ENCODE results near the gene HSPA8.
"Not testable (repeated sequence)": the region's sequence is repeated elsewhere in the genome, so short reads cannot be mapped to it uniquely, and the experiment has no call there.

The HSPA8 gene

DNA sequence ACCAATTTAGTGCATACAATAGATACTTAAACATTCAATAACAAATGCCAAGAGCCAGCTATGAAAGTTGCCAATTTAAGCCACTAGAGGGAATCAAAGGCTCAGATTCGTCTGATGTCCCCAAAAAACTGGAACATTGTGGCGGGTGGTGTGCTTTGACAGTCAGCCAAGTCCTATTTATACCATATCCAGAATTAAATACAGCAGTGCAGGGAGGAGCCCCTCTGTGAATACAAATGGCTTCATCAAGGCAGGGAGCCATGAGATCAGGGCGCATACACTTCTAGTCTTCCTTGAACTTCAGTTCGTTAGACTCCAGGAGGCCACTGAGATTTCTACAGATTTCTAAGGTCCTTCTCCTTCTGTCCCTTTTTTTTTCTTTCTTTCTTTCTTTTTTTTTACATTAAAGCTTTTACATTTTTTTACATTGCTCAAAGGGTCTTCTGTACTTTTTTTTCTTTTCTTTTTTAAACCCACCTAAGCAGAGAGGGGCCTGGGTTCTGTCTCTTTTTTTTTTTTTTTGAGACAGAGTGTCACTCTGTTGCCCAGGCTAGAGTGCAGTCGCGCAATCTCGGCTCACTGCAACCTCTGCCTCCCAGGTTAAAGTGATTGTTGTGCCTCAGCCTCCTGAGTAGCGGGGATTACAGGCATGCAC lies 41.5 kb upstream of the HSPA8 start:
- H3K27me3 ChIP-seq = no peaks in the 10 kb centered on the region
- H3K36me3 ChIP-seq = no peaks in the 10 kb centered on the region
- no peak overlapping the region for H3K4me3 ChIP-seq (ENCODE audit: low read depth in 1 of 2, low read length in 1 of 2)
- H3K27ac ChIP-seq = no peak overlapping the region
- no peaks in the 10 kb centered on the region for H3K4me1 ChIP-seq (ENCODE audit: control insufficient read depth in 1 of 2, insufficient read depth in 1 of 2, low read depth in 1 of 2, low read length in 1 of 2)
- TF ChIP-seq, protein P1, sequence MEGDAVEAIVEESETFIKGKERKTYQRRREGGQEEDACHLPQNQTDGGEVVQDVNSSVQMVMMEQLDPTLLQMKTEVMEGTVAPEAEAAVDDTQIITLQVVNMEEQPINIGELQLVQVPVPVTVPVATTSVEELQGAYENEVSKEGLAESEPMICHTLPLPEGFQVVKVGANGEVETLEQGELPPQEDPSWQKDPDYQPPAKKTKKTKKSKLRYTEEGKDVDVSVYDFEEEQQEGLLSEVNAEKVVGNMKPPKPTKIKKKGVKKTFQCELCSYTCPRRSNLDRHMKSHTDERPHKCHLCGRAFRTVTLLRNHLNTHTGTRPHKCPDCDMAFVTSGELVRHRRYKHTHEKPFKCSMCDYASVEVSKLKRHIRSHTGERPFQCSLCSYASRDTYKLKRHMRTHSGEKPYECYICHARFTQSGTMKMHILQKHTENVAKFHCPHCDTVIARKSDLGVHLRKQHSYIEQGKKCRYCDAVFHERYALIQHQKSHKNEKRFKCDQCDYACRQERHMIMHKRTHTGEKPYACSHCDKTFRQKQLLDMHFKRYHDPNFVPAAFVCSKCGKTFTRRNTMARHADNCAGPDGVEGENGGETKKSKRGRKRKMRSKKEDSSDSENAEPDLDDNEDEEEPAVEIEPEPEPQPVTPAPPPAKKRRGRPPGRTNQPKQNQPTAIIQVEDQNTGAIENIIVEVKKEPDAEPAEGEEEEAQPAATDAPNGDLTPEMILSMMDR (IDR thresholded peaks at IDR 0.05) = no peak
- H3K9me3 ChIP-seq = no peaks in the 10 kb centered on the region

DNA sequence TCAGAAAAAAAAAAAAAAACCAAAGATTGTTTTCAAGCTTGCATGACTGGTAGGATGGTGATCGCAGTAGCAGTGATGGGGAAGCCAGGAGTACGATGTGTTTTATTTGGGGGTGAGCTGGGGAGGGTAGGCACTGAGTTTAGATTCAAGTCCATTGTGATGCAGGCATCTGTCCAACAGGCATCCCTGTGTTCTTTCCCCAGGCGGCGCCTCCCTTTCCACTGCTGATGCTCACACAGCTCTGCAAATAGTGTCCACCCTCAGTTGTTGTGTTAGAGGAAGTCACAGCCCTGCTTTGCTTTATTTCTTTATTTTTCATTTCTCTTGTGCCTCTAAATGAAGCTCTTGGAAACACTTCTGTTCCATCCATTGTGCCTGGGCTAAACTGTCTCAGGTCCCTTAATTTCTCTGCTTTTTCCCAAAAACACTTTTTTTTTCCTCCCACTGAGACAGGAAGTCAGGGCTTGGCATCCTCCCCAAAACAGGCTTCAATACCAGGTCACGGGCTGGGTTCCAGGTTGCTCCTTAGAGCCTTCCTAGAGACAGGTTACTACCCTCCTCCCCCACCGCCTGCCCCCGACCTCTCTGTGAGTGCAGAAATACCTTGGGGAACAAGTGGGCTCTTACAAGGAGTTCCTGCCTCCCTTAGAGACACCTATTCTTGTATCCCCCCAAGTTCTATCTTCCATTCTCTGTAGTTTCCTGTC lies 38.6 kb upstream of the HSPA8 start:
- TF ChIP-seq, protein P1 (IDR thresholded peaks at IDR 0.05) = no peak
- H3K9me3 ChIP-seq = no peaks in the 10 kb centered on the region
- H3K27ac ChIP-seq = no peak overlapping the region
- H3K4me1 ChIP-seq (ENCODE audit: control insufficient read depth in 1 of 2, insufficient read depth in 1 of 2, low read depth in 1 of 2, low read length in 1 of 2) = no peaks in the 10 kb centered on the region
- H3K36me3 ChIP-seq = no peaks in the 10 kb centered on the region
- H3K27me3 ChIP-seq = no peaks in the 10 kb centered on the region
- H3K4me3 ChIP-seq (ENCODE audit: low read depth in 1 of 2, low read length in 1 of 2) = no peak overlapping the region

DNA sequence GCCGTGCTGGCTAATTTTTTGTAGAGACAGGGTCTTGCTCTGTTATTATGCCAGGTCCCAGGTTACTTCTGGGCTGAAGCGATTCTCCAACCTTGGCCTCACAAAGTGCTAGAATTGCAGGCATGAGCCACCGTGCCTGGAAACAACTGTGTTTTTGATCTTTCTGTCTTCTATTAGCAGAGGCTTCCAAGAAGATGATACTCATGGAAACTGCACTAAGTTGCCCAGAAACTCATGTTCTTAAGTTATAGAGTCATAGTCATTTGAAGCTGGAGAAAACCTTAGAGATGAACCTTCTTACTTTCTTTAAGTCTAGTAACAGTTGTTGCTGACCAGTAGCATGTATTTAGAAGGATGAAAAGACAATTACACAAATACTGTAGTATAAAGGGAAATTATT lies 37.1 kb upstream of the HSPA8 start:
- Histone ChIP-seq H3K9me3 (no peaks in the 10 kb centered on the region), H3K4me1 (ENCODE audit: control insufficient read depth in 1 of 2, insufficient read depth in 1 of 2, low read depth in 1 of 2, low read length in 1 of 2) (no peaks in the 10 kb centered on the region), H3K27me3 (no peaks in the 10 kb centered on the region), H3K27ac (no peak overlapping the region), H3K4me3 (ENCODE audit: low read depth in 1 of 2, low read length in 1 of 2) (no peak overlapping the region), H3K36me3 (no peaks in the 10 kb centered on the region)
- TF ChIP-seq, protein P1 (IDR thresholded peaks at IDR 0.05) = no peak

DNA sequence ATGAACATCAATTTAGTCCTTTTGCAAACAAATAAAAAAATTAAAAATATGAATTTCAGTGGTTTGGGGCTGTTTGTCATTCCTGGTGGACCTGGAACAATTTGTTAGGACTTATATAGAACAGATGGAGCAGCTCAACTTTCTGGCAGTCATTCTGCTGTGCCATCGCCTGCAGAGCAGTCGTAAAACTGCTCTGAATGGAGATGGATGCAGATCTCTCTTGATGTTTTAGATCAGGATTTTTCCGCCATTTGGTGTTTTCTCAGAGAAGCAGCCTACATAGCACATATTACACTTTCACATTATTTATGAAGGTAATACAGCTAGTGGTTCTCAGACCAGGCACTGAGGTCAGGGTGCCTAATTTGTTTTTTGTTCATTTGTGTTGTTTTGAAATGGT lies 31.8 kb upstream of the HSPA8 start:
- Histone ChIP-seq H3K4me1 (ENCODE audit: control insufficient read depth in 1 of 2, insufficient read depth in 1 of 2, low read depth in 1 of 2, low read length in 1 of 2) (no peaks in the 10 kb centered on the region), H3K9me3 (no peaks in the 10 kb centered on the region), H3K27ac (no peak overlapping the region), H3K4me3 (ENCODE audit: low read depth in 1 of 2, low read length in 1 of 2) (no peak overlapping the region), H3K27me3 (no peaks in the 10 kb centered on the region), H3K36me3 (no peaks in the 10 kb centered on the region)
- TF ChIP-seq, protein P1 (IDR thresholded peaks at IDR 0.05) = no peak

DNA sequence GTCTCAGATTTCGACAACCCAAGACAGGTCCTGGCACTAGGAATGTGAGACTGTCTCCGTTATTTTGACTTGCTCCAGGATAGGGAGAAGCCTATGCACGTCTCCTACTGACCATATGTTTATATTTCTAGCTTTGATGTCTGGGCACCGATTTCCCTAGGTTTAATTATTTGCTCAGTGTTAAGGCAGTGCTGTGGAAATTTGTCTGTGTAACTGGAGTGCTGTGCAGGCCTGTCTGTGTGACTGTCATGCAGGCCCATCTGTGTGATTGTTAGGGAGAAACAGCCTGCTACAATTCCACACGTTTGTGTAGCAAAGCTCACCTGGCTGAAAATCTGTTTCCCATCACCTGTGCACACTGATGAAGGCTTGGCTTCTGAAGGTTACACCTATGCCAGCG lies 29.6 kb upstream of the HSPA8 start:
- TF ChIP-seq, protein P1 (IDR thresholded peaks at IDR 0.05) = no peak
- no peaks in the 10 kb centered on the region for H3K4me1 ChIP-seq (ENCODE audit: control insufficient read depth in 1 of 2, insufficient read depth in 1 of 2, low read depth in 1 of 2, low read length in 1 of 2)
- H3K27ac ChIP-seq = no peak overlapping the region
- H3K9me3 ChIP-seq = no peaks in the 10 kb centered on the region
- H3K27me3 ChIP-seq = no peaks in the 10 kb centered on the region
- no peaks in the 10 kb centered on the region for H3K36me3 ChIP-seq
- no peak overlapping the region for H3K4me3 ChIP-seq (ENCODE audit: low read depth in 1 of 2, low read length in 1 of 2)

DNA sequence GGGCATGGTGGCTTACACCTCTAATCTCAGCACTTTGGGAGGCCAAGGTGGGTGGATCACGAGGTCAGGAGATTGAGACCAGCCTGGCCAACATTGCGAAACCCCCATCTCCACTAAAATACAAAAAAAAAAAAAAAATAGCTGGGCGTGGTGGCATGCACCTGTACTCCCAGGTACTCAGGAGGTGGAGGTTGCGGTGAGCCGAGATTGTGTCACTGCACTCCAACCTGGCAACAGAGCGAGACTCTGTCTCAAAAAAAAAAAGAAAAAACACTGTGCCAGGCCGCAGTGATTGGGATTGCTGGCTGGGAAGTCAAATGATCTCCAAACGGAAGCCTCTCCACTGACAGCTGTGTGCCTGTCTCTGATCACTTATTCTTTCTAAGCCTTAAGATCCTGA lies 28.2 kb upstream of the HSPA8 start:
- not testable (repeated sequence) for H3K9me3 ChIP-seq; H3K36me3 ChIP-seq; H3K27me3 ChIP-seq; H3K4me3 ChIP-seq (ENCODE audit: low read depth in 1 of 2, low read length in 1 of 2); H3K4me1 ChIP-seq (ENCODE audit: control insufficient read depth in 1 of 2, insufficient read depth in 1 of 2, low read depth in 1 of 2, low read length in 1 of 2); H3K27ac ChIP-seq

DNA sequence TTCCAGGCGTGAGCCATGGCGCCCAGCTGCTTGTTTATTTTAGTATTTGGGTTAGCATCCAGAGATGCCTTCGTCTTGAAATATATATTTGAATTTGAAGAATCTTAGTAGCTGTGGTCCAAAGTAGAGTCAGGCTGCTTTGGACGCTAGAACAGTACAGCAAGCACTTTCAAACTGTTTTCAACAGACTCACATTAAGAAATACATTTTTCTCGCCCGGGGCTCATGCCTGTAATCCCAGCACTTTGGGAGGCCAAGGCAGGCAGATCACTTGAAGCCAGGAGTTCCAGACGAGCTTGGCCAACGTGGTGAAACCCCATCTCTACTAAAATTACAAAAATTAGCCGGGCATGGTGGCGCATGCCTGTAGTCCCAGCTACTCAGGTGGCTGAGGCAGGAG lies 27.0 kb upstream of the HSPA8 start:
- not testable (repeated sequence) for H3K4me3 ChIP-seq (ENCODE audit: low read depth in 1 of 2, low read length in 1 of 2); H3K27me3 ChIP-seq; H3K36me3 ChIP-seq; H3K4me1 ChIP-seq (ENCODE audit: control insufficient read depth in 1 of 2, insufficient read depth in 1 of 2, low read depth in 1 of 2, low read length in 1 of 2); H3K9me3 ChIP-seq; H3K27ac ChIP-seq

DNA sequence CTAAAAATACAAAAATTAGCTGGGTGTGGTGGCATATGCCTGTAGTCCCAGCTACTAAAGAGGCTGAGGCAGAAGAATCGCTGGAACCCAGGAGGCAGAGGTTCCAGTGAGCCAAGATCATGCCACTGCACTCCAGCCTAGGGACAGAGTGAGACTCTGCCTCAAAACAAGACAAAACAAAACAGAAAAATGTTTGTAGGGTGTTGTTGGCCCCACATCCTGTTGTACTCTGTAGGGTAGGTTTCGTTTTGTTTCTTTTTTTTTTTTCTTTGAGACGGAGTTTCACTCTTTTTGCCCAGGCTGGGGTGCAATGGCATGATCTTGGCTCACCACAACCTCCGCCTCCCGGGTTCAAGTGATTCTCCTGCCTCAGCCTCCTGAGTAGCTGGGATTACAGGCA lies 25.7 kb upstream of the HSPA8 start:
- H3K36me3 ChIP-seq; H3K4me3 ChIP-seq (ENCODE audit: low read depth in 1 of 2, low read length in 1 of 2); H3K27me3 ChIP-seq; H3K4me1 ChIP-seq (ENCODE audit: control insufficient read depth in 1 of 2, insufficient read depth in 1 of 2, low read depth in 1 of 2, low read length in 1 of 2); H3K9me3 ChIP-seq; H3K27ac ChIP-seq: not testable (repeated sequence)
